SK-N-SH (cell line): ENCODE results near the gene CRACR2A. TPM values are rescaled to one million over a fixed set of nuclear protein-coding genes. Genes with fewer than 3 reads are reported as not detected.

Source experiments
- CTCF ChIA-PET: fragments of 300-600, 350-600 bp; formaldehyde crosslinking; extraction: SDS; loops from one replicate; lab custom pipeline; 2021; lab: Yijun Ruan, JAX
- POLR2A ChIA-PET: fragments of 350-600 bp; sonication (Branson Sonifier 250); formaldehyde crosslinking; extraction: SDS; loops from one replicate; lab custom pipeline; 2020; ENCODE audit warnings: antibody characterized with exemption, inconsistent platforms; lab: Yijun Ruan, JAX
- DNase-seq: peaks from one replicate; pipeline ENCODE4 v3.0.0; 2012
- H2AFZ ChIP-seq: fragments of 200-600 bp; sonication (generic); 2 replicates; pipeline ENCODE4 v1.8.1; 2016; ENCODE audit warnings: antibody characterized with exemption, mild to moderate bottlenecking, low read depth
- H3F3A ChIP-seq: fragments of 200-600 bp; sonication (generic); replicated peaks from 2 replicates; pipeline ENCODE3; 2016; ENCODE audit warnings: antibody characterized with exemption, mild to moderate bottlenecking; ENCODE audit not compliant: insufficient read depth
- H3K27ac ChIP-seq, 2 experiments: fragments of 200-500 bp in 1 of 2; fragments of 200-600 bp in 1 of 2; sonication (Bioruptor generic) in 1 of 2; sonication (generic), shearing (Covaris generic) in 1 of 2; 2 replicates each; pipeline versions ENCODE4 v1.5.1 to v1.6.1; 2014 to 2016; ENCODE audit warnings: low read depth in 2 of 2, inconsistent platforms in 1 of 2, low read length in 1 of 2, mild to moderate bottlenecking in 1 of 2, mixed read lengths in 1 of 2
- H3K27me3 ChIP-seq: fragments of 200-600 bp; sonication (generic), shearing (Covaris generic); 2 replicates; pipeline ENCODE4 v1.6.1; 2016; ENCODE audit warnings: mixed run types; ENCODE audit not compliant: insufficient read depth
- H3K36me3 ChIP-seq, 2 experiments: fragments of 200-500 bp in 1 of 2; fragments of 200-600 bp in 1 of 2; sonication (Bioruptor generic) in 1 of 2; sonication (generic) in 1 of 2; replicated peaks in 1 of 2; 2 replicates each; pipeline versions ENCODE3 to v1.5.1; 2014 to 2016; ENCODE audit warnings: low read length in 1 of 2, mild to moderate bottlenecking in 1 of 2; ENCODE audit not compliant: insufficient read depth in 2 of 2, control insufficient read depth in 1 of 2
- H3K4me1 ChIP-seq, 2 experiments: fragments of 200-500 bp in 1 of 2; fragments of 200-600 bp in 1 of 2; sonication (Bioruptor generic) in 1 of 2; sonication (generic), shearing (Covaris generic) in 1 of 2; 2 replicates each; pipeline versions ENCODE4 v1.5.1 to v1.6.1; 2014 to 2016; ENCODE audit warnings: low read depth in 1 of 2, low read length in 1 of 2, mixed run types in 1 of 2; ENCODE audit not compliant: insufficient read depth in 2 of 2, control insufficient read depth in 1 of 2
- H3K4me2 ChIP-seq: fragments of 200-600 bp; sonication (generic), shearing (Covaris generic); 2 replicates; pipeline ENCODE4 v1.6.1; 2017; ENCODE audit warnings: mixed run types
- H3K4me3 ChIP-seq, 2 experiments: fragments of 200-500 bp in 1 of 2; fragments of 200-600 bp in 1 of 2; sonication (Bioruptor generic) in 1 of 2; sonication (generic), shearing (Covaris generic) in 1 of 2; 2 replicates each; pipeline versions ENCODE4 v1.5.1 to v1.8.1; 2014 to 2016; ENCODE audit warnings: low read depth in 2 of 2, inconsistent platforms in 1 of 2, low read length in 1 of 2, mild to moderate bottlenecking in 1 of 2, mixed read lengths in 1 of 2, moderate library complexity in 1 of 2
- H3K79me2 ChIP-seq: fragments of 200-600 bp; sonication (generic); 2 replicates; pipeline ENCODE4 v1.8.1; 2017; ENCODE audit warnings: mild to moderate bottlenecking; ENCODE audit not compliant: insufficient read depth
- H3K9ac ChIP-seq: fragments of 200-600 bp; sonication (generic); 2 replicates; pipeline ENCODE4 v1.6.1; 2017; ENCODE audit warnings: mixed run types
- H3K9me2 ChIP-seq: fragments of 200-600 bp; sonication (generic); 2 replicates; pipeline ENCODE4 v1.6.1; 2017; ENCODE audit warnings: mixed run types
- H3K9me3 ChIP-seq: fragments of 200-600 bp; sonication (generic); 2 replicates; pipeline ENCODE4 v1.6.1; 2017; ENCODE audit warnings: mixed run types, mild to moderate bottlenecking, moderate library complexity
- H4K20me1 ChIP-seq: fragments of 200-600 bp; sonication (generic); 2 replicates; pipeline ENCODE4 v1.6.1; 2017; ENCODE audit warnings: mild to moderate bottlenecking, mixed run types; ENCODE audit not compliant: insufficient read depth
- CHD2 ChIP-seq: fragments of 150-350 bp; IDR thresholded peaks from 2 replicates; pipeline ENCODE4 v1.6.1; 2018; ENCODE audit warnings: low read length; ENCODE audit not compliant: partially characterized antibody
- ELF1 ChIP-seq: IDR thresholded peaks from 2 replicates; pipeline ENCODE4 v1.4.0; 2012
- EP300 ChIP-seq, 2 experiments: IDR thresholded peaks; 2 replicates each; pipeline versions ENCODE4 v1.4.0 to v1.6.1; 2012; ENCODE audit warnings: borderline replicate concordance in 1 of 2, low read depth in 1 of 2, low read length in 1 of 2
- EZH2phosphoT487 ChIP-seq: fragments of 200-600 bp; sonication (generic); IDR thresholded peaks from 2 replicates; pipeline ENCODE4 v1.6.1; 2017; ENCODE audit warnings: low read depth, mixed run types, mild to moderate bottlenecking, antibody characterized with exemption, moderate library complexity, borderline replicate concordance
- FOSL2 ChIP-seq: IDR thresholded peaks from 2 replicates; pipeline ENCODE4 v1.4.0; 2012; ENCODE audit warnings: low read depth, mild to moderate bottlenecking, moderate library complexity, borderline replicate concordance
- FOXM1 ChIP-seq: IDR thresholded peaks from 2 replicates; pipeline ENCODE4 v1.4.0; 2012; ENCODE audit warnings: low read depth, mild to moderate bottlenecking
- GABPA ChIP-seq: IDR thresholded peaks from 2 replicates; pipeline ENCODE4 v1.4.0; 2012; ENCODE audit warnings: low read depth, mild to moderate bottlenecking
- GATA2 ChIP-seq: sonication (generic); formaldehyde crosslinking; IDR thresholded peaks from 2 replicates; pipeline ENCODE4 v1.5.0; 2020; ENCODE audit warnings: mild to moderate bottlenecking, missing genetic modification reagents
- JUND ChIP-seq: IDR thresholded peaks from 2 replicates; pipeline ENCODE4 v1.4.0; 2012
- MEF2A ChIP-seq: IDR thresholded peaks from 2 replicates; pipeline ENCODE4 v1.4.0; 2012; ENCODE audit warnings: low read depth, borderline replicate concordance
- NRF1 ChIP-seq: IDR thresholded peaks from 2 replicates; pipeline ENCODE4 v1.6.1; 2012; ENCODE audit warnings: low read depth, mild to moderate bottlenecking, low read length
- RAD21 ChIP-seq: IDR thresholded peaks from 2 replicates; pipeline ENCODE4 v1.6.1; 2012; ENCODE audit warnings: mild to moderate bottlenecking, low read length
- RCOR1 ChIP-seq: fragments of 150-350 bp; IDR thresholded peaks from 2 replicates; pipeline ENCODE4 v1.6.1; 2017; ENCODE audit warnings: antibody characterized with exemption, low read length
- RFX5 ChIP-seq: IDR thresholded peaks from 2 replicates; pipeline ENCODE4 v1.6.1; 2012; ENCODE audit warnings: mild to moderate bottlenecking, improper control_type of control experiment, low read length
- RXRA ChIP-seq: IDR thresholded peaks from 2 replicates; pipeline ENCODE4 v1.4.0; 2012; ENCODE audit warnings: low read depth, mild to moderate bottlenecking, borderline replicate concordance
- SIN3A ChIP-seq: IDR thresholded peaks from 2 replicates; pipeline ENCODE4 v1.6.1; 2012; ENCODE audit warnings: low read depth, mild to moderate bottlenecking, low read length, moderate library complexity, borderline replicate concordance
- SMC3 ChIP-seq: IDR thresholded peaks from 2 replicates; pipeline ENCODE4 v1.6.1; 2012; ENCODE audit warnings: low read depth, low read length, improper control_type of control experiment
- TCF12 ChIP-seq: IDR thresholded peaks from 2 replicates; pipeline ENCODE4 v1.4.0; 2012
- WGBS: methylation state at CpG from one replicate; pipeline ENCODE4 v1.1.6; 2017; ENCODE audit warnings: low lambda C conversion rate; 5-methylcytosine and 5-hydroxymethylcytosine counted together
- polyA plus RNA-seq, 3 experiments: library from polyadenylated mRNA; depleted of rRNA; stranded (reverse); fragments of >200 nt; gene quantifications; 2 replicates each; pipeline ENCODE4 v1.2.3, GENCODE V29; 2012
- TF ChIP-seq, protein P1 (sequence below): IDR thresholded peaks from 2 replicates; pipeline ENCODE4 v1.4.0; 2012; ENCODE audit warnings: low read depth, borderline replicate concordance
- TF ChIP-seq, protein P2 (sequence below): IDR thresholded peaks from 2 replicates; pipeline ENCODE4 v1.6.1; 2012; ENCODE audit warnings: mild to moderate bottlenecking, low read depth, low read length, moderate library complexity
- TF ChIP-seq, protein P3 (sequence below): fragments of 200-600 bp; sonication (generic); IDR thresholded peaks from 2 replicates; pipeline ENCODE4 v1.6.1; 2017; ENCODE audit warnings: antibody characterized with exemption, mild to moderate bottlenecking, moderate library complexity
- TF ChIP-seq, protein P4 (sequence below): IDR thresholded peaks from 2 replicates; pipeline ENCODE4 v1.4.0; 2012; ENCODE audit warnings: low read depth, borderline replicate concordance
- TF ChIP-seq, protein P5 (sequence below): IDR thresholded peaks from 2 replicates; pipeline ENCODE4 v1.4.0; 2012; ENCODE audit warnings: low read depth

CRACR2A gene
- polyA plus RNA-seq, 1 of the 3 experiments (the other 2 are of a cell fraction): 0.12 TPM

DNA sequence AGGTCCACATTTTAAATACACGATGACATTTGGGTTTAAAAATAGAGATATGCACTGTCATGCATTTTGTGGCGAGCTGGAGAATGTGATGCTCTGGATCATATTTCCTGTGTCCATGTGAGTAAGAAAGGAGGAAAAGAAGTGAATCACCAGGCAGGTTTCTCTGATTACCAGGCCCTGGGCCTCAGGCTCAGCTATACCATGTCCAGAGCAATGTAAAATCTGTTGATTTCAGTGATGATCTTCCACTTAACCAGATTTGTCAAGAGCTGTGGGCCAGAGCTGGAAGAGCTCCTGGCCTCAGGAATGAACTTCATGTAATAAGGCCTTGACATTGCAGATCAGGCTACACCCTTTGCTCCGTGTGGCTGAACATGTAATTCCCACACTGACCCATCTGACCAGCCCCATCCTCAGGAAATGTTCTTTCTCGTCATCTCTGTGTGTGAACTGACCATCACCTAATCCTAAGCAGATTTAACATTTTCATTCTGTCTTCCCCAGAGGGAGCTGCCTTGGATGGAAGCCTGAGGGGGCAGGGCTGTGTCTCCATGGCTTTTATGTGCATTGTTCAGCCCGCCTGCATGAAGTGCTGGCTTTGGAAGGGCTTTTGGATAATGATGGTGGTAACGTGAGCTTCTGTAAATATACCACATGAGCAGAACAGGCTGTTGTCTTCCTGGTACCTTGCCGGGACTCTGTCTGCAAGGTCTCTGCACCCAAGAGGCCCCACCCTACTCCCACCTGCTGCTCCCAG lies 54.5 kb downstream of the CRACR2A start:
- H3K9me3 ChIP-seq: no peaks in the 10 kb centered on the region
- H3K36me3 ChIP-seq: no peaks in the 10 kb centered on the region
- no peaks in the 10 kb centered on the region for H3K79me2 ChIP-seq
- H3K9me2 ChIP-seq: no peaks in the 10 kb centered on the region
- peak overlapping the region; percentile 50; the same call in 1 of the 2 replicates for H2AFZ ChIP-seq
- H4K20me1 ChIP-seq: no peaks in the 10 kb centered on the region
- H3K9ac ChIP-seq: peak overlapping the region; percentile 47
- peak overlapping the region; percentile 58; the same call in 1 of the 2 replicates for H3K4me2 ChIP-seq
- POLR2A ChIA-PET: no interaction called here
- peak overlapping the region; percentile 68 to 89 for H3K27ac ChIP-seq
- no peaks in the 10 kb centered on the region for H3K27me3 ChIP-seq
- peak; percentile 48 for DNase-seq
- peaks cover 18% of the 10 kb centered on the region for H3F3A ChIP-seq
- WGBS: 52% methylated on average over 7 of the region's 7 CpGs
- H3K4me3 ChIP-seq: no peak overlapping the region
- CTCF ChIA-PET: interaction anchor here (1.0 to 3.2 kb wide), 3 partner anchors 79 to 398 kb away, joined by 3 to 17 read pairs (median 3); no protein-coding TSS in a partner anchor
- H3K4me1 ChIP-seq: peaks cover 11 to 15% of the 10 kb centered on the region in 2 experiments
- peak; percentile 92 for TF ChIP-seq TCF12
- TF ChIP-seq MEF2A: peak; percentile 92
- TF ChIP-seq RAD21: no peak
- TF ChIP-seq FOXM1: 0 out of 2 replicates have a peak, but pooled peaks have one; percentile 40
- TF ChIP-seq SMC3: no peak
- no peak for TF ChIP-seq ELF1
- TF ChIP-seq, protein P1, sequence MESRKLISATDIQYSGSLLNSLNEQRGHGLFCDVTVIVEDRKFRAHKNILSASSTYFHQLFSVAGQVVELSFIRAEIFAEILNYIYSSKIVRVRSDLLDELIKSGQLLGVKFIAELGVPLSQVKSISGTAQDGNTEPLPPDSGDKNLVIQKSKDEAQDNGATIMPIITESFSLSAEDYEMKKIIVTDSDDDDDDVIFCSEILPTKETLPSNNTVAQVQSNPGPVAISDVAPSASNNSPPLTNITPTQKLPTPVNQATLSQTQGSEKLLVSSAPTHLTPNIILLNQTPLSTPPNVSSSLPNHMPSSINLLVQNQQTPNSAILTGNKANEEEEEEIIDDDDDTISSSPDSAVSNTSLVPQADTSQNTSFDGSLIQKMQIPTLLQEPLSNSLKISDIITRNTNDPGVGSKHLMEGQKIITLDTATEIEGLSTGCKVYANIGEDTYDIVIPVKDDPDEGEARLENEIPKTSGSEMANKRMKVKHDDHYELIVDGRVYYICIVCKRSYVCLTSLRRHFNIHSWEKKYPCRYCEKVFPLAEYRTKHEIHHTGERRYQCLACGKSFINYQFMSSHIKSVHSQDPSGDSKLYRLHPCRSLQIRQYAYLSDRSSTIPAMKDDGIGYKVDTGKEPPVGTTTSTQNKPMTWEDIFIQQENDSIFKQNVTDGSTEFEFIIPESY: no peak
- TF ChIP-seq, protein P2, sequence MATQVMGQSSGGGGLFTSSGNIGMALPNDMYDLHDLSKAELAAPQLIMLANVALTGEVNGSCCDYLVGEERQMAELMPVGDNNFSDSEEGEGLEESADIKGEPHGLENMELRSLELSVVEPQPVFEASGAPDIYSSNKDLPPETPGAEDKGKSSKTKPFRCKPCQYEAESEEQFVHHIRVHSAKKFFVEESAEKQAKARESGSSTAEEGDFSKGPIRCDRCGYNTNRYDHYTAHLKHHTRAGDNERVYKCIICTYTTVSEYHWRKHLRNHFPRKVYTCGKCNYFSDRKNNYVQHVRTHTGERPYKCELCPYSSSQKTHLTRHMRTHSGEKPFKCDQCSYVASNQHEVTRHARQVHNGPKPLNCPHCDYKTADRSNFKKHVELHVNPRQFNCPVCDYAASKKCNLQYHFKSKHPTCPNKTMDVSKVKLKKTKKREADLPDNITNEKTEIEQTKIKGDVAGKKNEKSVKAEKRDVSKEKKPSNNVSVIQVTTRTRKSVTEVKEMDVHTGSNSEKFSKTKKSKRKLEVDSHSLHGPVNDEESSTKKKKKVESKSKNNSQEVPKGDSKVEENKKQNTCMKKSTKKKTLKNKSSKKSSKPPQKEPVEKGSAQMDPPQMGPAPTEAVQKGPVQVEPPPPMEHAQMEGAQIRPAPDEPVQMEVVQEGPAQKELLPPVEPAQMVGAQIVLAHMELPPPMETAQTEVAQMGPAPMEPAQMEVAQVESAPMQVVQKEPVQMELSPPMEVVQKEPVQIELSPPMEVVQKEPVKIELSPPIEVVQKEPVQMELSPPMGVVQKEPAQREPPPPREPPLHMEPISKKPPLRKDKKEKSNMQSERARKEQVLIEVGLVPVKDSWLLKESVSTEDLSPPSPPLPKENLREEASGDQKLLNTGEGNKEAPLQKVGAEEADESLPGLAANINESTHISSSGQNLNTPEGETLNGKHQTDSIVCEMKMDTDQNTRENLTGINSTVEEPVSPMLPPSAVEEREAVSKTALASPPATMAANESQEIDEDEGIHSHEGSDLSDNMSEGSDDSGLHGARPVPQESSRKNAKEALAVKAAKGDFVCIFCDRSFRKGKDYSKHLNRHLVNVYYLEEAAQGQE: no peak
- TF ChIP-seq FOSL2: peak; percentile 90
- peak; percentile 59; the same call in 1 of the 2 replicates for TF ChIP-seq RCOR1
- TF ChIP-seq EZH2phosphoT487: no peak
- TF ChIP-seq RXRA: no peak
- TF ChIP-seq CHD2: no peak
- TF ChIP-seq GATA2 (CRISPR knock-in tag): peak; percentile 24; the same call in 1 of the 2 replicates
- TF ChIP-seq, protein P3, sequence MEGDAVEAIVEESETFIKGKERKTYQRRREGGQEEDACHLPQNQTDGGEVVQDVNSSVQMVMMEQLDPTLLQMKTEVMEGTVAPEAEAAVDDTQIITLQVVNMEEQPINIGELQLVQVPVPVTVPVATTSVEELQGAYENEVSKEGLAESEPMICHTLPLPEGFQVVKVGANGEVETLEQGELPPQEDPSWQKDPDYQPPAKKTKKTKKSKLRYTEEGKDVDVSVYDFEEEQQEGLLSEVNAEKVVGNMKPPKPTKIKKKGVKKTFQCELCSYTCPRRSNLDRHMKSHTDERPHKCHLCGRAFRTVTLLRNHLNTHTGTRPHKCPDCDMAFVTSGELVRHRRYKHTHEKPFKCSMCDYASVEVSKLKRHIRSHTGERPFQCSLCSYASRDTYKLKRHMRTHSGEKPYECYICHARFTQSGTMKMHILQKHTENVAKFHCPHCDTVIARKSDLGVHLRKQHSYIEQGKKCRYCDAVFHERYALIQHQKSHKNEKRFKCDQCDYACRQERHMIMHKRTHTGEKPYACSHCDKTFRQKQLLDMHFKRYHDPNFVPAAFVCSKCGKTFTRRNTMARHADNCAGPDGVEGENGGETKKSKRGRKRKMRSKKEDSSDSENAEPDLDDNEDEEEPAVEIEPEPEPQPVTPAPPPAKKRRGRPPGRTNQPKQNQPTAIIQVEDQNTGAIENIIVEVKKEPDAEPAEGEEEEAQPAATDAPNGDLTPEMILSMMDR: no peak
- peak; percentile 84 for TF ChIP-seq JUND
- TF ChIP-seq, protein P4, sequence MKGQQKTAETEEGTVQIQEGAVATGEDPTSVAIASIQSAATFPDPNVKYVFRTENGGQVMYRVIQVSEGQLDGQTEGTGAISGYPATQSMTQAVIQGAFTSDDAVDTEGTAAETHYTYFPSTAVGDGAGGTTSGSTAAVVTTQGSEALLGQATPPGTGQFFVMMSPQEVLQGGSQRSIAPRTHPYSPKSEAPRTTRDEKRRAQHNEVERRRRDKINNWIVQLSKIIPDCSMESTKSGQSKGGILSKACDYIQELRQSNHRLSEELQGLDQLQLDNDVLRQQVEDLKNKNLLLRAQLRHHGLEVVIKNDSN: peak; percentile 32; the same call in 1 of the 2 replicates
- no peak for TF ChIP-seq RFX5
- TF ChIP-seq NRF1: no peak
- peak; percentile 47 to 88; a peak in 3 of 4 replicates for TF ChIP-seq EP300 (IDR thresholded peaks at IDR 0.05; ENCODE audit: borderline replicate concordance in 1 of 2, low read depth in 1 of 2, low read length in 1 of 2)
- no peak for TF ChIP-seq SIN3A
- no peak for TF ChIP-seq GABPA
- TF ChIP-seq, protein P5, sequence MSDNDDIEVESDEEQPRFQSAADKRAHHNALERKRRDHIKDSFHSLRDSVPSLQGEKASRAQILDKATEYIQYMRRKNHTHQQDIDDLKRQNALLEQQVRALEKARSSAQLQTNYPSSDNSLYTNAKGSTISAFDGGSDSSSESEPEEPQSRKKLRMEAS: peak; percentile 77
